Neural cell (in vitro differentiated cells): ENCODE data around the gene MRPL4. TPM values are rescaled to one million over a fixed set of nuclear protein-coding genes. Genes with fewer than 3 reads are reported as not detected.
A peak's percentile ranks its signal among the peaks of the same experiment; 100 is the strongest.

Experiments used
- H2AFZ ChIP-seq: fragments of 200-600, 300-800 bp; sonication (generic), shearing (Covaris generic); 2 replicates; pipeline ENCODE4 v1.6.0; 2014; ENCODE audit warnings: low read depth, mild to moderate bottlenecking, antibody characterized with exemption, low read length, moderate library complexity
- H3F3A ChIP-seq: fragments of 200-600 bp; shearing (Covaris generic); 2 replicates; pipeline ENCODE4 v1.6.1; 2016; ENCODE audit warnings: mild to moderate bottlenecking, moderate library complexity, mixed read lengths, antibody characterized with exemption, low read length; ENCODE audit not compliant: insufficient read depth, poor library complexity, severe bottlenecking
- H3K27ac ChIP-seq: fragments of 200-600, 300-800 bp; sonication (generic), shearing (Covaris generic); 2 replicates; pipeline ENCODE4 v1.5.1; 2014; ENCODE audit warnings: mild to moderate bottlenecking, low read length, moderate library complexity
- H3K27me3 ChIP-seq: fragments of 300-800, 200-600 bp; sonication (generic), shearing (Covaris generic); 2 replicates; pipeline ENCODE4 v1.6.0; 2014; ENCODE audit warnings: mild to moderate bottlenecking, low read depth, low read length, moderate library complexity; ENCODE audit not compliant: insufficient read depth
- H3K36me3 ChIP-seq: fragments of 300-800, 200-600 bp; sonication (generic), shearing (Covaris generic); 2 replicates; pipeline ENCODE4 v1.5.1; 2014; ENCODE audit warnings: mild to moderate bottlenecking, antibody characterized with exemption, low read length, moderate library complexity; ENCODE audit not compliant: insufficient read depth
- H3K4me2 ChIP-seq: fragments of 300-800, 200-600 bp; sonication (generic), shearing (Covaris generic); 2 replicates; pipeline ENCODE4 v1.6.0; 2014; ENCODE audit warnings: mild to moderate bottlenecking, low read length
- H3K4me3 ChIP-seq: fragments of 300-800, 200-600 bp; sonication (generic), shearing (Covaris generic); 2 replicates; pipeline ENCODE4 v1.5.1; 2014; ENCODE audit warnings: mild to moderate bottlenecking, low read length, moderate library complexity
- H3K79me2 ChIP-seq: fragments of 200-600 bp; shearing (Covaris generic); replicated peaks from 2 replicates; pipeline ENCODE4 v1.6.0; 2014; ENCODE audit warnings: mild to moderate bottlenecking, low read length, moderate library complexity; ENCODE audit not compliant: insufficient read depth
- H3K9ac ChIP-seq: fragments of 300-800, 200-600 bp; sonication (generic), shearing (Covaris generic); 2 replicates; pipeline ENCODE4 v1.6.1; 2016; ENCODE audit warnings: mild to moderate bottlenecking, low read length, mixed read lengths
- H3K9me2 ChIP-seq: fragments of 200-600 bp; shearing (Covaris generic); 2 replicates; pipeline ENCODE4 v1.6.1; 2016; ENCODE audit warnings: mild to moderate bottlenecking, low read length, mixed read lengths; ENCODE audit not compliant: insufficient read depth
- H3K9me3 ChIP-seq: fragments of 200-600, 300-800 bp; sonication (generic), shearing (Covaris generic); 2 replicates; pipeline ENCODE4 v1.6.1; 2016; ENCODE audit warnings: mild to moderate bottlenecking, mixed run types, low read length, moderate library complexity, mixed read lengths
- H4K20me1 ChIP-seq: fragments of 200-600 bp; shearing (Covaris generic); 2 replicates; pipeline ENCODE4 v1.6.1; 2016; ENCODE audit warnings: mild to moderate bottlenecking, mixed run types; ENCODE audit not compliant: insufficient read depth
- MXI1 ChIP-seq: fragments of 450-650 bp; conservative IDR thresholded peaks from 2 replicates; pipeline ENCODE4 v1.6.1; 2014; ENCODE audit warnings: antibody characterized with exemption, mild to moderate bottlenecking; ENCODE audit not compliant: poor library complexity, severe bottlenecking
- RAD21 ChIP-seq: fragments of 450-650 bp; conservative IDR thresholded peaks from 2 replicates; pipeline ENCODE4 v1.6.1; 2014; ENCODE audit warnings: antibody characterized with exemption, mild to moderate bottlenecking, moderate library complexity
- polyA plus RNA-seq: library from polyadenylated mRNA; depleted of rRNA; stranded (reverse); fragments of >200 nt; gene quantifications from 2 replicates; pipeline ENCODE4 v1.2.3, GENCODE V29; 2014
- TF ChIP-seq, protein P1 (sequence below): fragments of 450-650 bp; IDR thresholded peaks from 2 replicates; pipeline ENCODE4 v1.5.1; 2014; ENCODE audit warnings: antibody characterized with exemption, mild to moderate bottlenecking, moderate library complexity; ENCODE audit not compliant: poor library complexity, severe bottlenecking
- TF ChIP-seq, protein P2 (sequence below): IDR thresholded peaks from 2 replicates; pipeline ENCODE4 v1.6.1; 2012; ENCODE audit warnings: borderline replicate concordance

Gene MRPL4
- polyA plus RNA-seq, 1 donor from 2014 or later, result 27.2 TPM

DNA sequence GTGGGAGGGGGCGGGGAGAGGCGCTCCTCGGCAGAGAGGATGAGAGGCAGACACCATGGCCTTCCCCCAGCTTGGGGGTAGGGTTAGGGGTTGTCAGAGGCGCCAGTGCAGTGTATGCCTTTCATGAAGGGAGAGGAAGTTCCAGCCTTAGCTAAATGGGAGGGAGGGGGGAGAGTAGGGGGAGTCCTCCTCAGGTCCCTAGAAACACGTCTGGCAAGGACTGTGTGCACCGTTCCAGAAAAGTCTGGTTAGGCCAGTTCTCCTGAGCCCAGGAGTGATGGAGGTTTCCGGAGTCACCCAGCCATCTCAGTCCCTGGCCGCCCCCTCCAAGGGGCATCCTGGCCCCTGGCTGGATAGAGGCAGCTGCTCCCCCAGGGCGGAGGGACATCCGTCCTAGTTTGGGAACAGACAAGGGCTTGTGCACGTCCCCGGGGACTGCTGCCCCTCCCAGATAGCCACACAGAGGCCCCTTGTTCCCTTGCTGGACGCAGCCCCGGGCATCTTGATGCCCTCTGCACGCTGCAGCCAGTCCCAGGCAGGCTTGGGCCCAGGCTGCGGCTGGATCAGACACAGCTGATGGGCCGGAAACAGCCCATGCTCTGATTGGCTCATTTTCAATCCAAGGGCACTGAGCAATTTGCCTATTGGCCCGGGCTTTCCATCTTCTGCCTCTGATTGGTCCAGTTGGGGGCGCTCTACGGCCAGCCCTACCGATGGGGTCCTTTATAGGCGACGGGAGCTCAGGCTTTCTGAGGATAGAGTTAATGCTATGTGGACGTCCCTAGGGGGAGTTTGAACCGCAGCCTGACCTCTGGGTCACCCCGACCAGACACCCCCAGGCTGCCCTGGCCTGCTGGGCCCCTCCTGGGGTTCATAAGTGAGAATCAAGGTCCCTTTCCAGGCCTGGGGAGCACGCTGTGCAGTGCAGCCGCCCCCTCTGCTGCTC, 24.7 kb upstream of the MRPL4 start:
- Histone ChIP-seq H3K4me3 (no peak overlapping the region), H3K9ac (no peak overlapping the region), H3K27ac (no peak overlapping the region)

DNA sequence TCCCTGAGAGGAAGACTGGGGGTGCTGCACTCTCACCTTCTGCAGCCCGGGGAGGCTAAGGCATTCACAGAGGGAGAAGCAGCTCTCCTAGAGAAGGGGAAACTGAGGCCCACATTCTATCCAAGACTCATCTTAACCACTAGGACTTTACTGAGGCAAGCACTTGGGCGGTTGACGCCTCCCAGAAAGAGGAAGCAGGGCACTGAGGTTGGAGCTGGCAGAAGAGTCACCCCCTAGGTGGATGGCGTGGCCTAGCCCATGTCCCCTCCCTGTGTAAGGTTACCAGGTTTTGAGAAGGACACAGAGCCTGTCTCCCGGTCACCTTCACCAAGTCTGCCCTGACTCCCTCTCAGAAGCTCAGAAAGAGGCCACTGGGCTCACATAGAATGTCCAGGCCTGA, 23.6 kb upstream of the MRPL4 start:
- peaks cover 10% of the 10 kb centered on the region for H3K79me2 ChIP-seq
- no peaks in the 10 kb centered on the region for H3F3A ChIP-seq
- no peaks in the 10 kb centered on the region for H3K9me3 ChIP-seq
- no peaks in the 10 kb centered on the region for H3K9me2 ChIP-seq
- no peaks in the 10 kb centered on the region for H4K20me1 ChIP-seq
- H3K9ac ChIP-seq, result no peak overlapping the region
- H3K36me3 ChIP-seq, result no peaks in the 10 kb centered on the region
- H3K27ac ChIP-seq, result no peak overlapping the region
- no peak overlapping the region for H2AFZ ChIP-seq
- no peak overlapping the region for H3K4me2 ChIP-seq
- TF ChIP-seq RAD21 (no peak), MXI1 (no peak)
- TF ChIP-seq, protein P1, sequence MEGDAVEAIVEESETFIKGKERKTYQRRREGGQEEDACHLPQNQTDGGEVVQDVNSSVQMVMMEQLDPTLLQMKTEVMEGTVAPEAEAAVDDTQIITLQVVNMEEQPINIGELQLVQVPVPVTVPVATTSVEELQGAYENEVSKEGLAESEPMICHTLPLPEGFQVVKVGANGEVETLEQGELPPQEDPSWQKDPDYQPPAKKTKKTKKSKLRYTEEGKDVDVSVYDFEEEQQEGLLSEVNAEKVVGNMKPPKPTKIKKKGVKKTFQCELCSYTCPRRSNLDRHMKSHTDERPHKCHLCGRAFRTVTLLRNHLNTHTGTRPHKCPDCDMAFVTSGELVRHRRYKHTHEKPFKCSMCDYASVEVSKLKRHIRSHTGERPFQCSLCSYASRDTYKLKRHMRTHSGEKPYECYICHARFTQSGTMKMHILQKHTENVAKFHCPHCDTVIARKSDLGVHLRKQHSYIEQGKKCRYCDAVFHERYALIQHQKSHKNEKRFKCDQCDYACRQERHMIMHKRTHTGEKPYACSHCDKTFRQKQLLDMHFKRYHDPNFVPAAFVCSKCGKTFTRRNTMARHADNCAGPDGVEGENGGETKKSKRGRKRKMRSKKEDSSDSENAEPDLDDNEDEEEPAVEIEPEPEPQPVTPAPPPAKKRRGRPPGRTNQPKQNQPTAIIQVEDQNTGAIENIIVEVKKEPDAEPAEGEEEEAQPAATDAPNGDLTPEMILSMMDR, result no peak
- TF ChIP-seq, protein P2, sequence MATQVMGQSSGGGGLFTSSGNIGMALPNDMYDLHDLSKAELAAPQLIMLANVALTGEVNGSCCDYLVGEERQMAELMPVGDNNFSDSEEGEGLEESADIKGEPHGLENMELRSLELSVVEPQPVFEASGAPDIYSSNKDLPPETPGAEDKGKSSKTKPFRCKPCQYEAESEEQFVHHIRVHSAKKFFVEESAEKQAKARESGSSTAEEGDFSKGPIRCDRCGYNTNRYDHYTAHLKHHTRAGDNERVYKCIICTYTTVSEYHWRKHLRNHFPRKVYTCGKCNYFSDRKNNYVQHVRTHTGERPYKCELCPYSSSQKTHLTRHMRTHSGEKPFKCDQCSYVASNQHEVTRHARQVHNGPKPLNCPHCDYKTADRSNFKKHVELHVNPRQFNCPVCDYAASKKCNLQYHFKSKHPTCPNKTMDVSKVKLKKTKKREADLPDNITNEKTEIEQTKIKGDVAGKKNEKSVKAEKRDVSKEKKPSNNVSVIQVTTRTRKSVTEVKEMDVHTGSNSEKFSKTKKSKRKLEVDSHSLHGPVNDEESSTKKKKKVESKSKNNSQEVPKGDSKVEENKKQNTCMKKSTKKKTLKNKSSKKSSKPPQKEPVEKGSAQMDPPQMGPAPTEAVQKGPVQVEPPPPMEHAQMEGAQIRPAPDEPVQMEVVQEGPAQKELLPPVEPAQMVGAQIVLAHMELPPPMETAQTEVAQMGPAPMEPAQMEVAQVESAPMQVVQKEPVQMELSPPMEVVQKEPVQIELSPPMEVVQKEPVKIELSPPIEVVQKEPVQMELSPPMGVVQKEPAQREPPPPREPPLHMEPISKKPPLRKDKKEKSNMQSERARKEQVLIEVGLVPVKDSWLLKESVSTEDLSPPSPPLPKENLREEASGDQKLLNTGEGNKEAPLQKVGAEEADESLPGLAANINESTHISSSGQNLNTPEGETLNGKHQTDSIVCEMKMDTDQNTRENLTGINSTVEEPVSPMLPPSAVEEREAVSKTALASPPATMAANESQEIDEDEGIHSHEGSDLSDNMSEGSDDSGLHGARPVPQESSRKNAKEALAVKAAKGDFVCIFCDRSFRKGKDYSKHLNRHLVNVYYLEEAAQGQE, result no peak
- H3K27me3 ChIP-seq, result no peaks in the 10 kb centered on the region
- H3K4me3 ChIP-seq, result no peak overlapping the region

More for the DNA sequence above, 24.7 kb upstream of the MRPL4 start:
- no peak overlapping the region for H2AFZ ChIP-seq
- peaks cover 10% of the 10 kb centered on the region for H3K79me2 ChIP-seq
- no peak for TF ChIP-seq RAD21
- H3K4me2 ChIP-seq, result no peak overlapping the region
- H3K9me3 ChIP-seq, result no peaks in the 10 kb centered on the region
- H3K27me3 ChIP-seq, result no peaks in the 10 kb centered on the region
- H3K36me3 ChIP-seq, result no peaks in the 10 kb centered on the region
- no peaks in the 10 kb centered on the region for H4K20me1 ChIP-seq
- H3F3A ChIP-seq, result no peaks in the 10 kb centered on the region
- no peaks in the 10 kb centered on the region for H3K9me2 ChIP-seq

DNA sequence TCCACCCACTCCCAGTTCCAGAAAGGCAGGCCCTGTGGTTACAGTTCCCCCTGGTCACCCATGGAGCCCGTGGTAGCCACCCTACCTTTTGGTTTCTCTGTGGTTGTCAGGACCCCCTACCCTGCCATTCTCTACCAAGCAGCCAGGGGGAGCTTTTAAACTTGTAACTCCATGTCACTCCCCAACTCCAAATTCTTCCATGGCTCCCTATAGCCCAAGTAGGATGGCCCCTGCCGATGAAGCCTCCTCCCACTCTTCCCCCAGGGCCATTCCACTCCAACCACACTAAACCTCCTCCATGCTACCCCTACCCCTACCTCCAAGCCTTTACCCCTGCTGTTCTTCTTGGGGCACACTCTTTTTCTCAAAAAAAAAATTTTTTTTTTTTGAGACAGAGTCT, 23.1 kb upstream of the MRPL4 start:
- Histone ChIP-seq H2AFZ (no peak overlapping the region), H3K4me2 (no peak overlapping the region), H3K27me3 (no peaks in the 10 kb centered on the region), H3F3A (no peaks in the 10 kb centered on the region), H3K9ac (no peak overlapping the region), H4K20me1 (no peaks in the 10 kb centered on the region), H3K9me3 (no peaks in the 10 kb centered on the region), H3K9me2 (no peaks in the 10 kb centered on the region), H3K79me2 (peaks cover 10% of the 10 kb centered on the region), H3K27ac (no peak overlapping the region), H3K36me3 (no peaks in the 10 kb centered on the region), H3K4me3 (peak overlapping the region; percentile 92)
- TF ChIP-seq, protein P2, result no peak
- TF ChIP-seq, protein P1, result peak; percentile 34
